HepG2 (cell line): ENCODE measurements around the gene HOXA6. TPM values are rescaled to one million over a fixed set of nuclear protein-coding genes. Genes with fewer than 3 reads are reported as not detected.

ENCODE experiments used
- ATAC-seq: fragments of 200-7000 bp; cut with Tn5 transposase; 3 replicates; pipeline ENCODE4 v1.9.1; 2020; ENCODE audit warnings: mild to moderate bottlenecking, moderate library complexity
- BruUV-seq: library from RNA; stranded (reverse); fragments of 400-500 nt; replicated peaks from 2 replicates; lab custom pipeline; 2021; lab: Mats Ljungman, UMichigan
- CTCF ChIA-PET: fragments of 300-600 bp; formaldehyde crosslinking; extraction: SDS; loops from one replicate; lab custom pipeline; 2021; ENCODE audit warnings: low total read pairs, inconsistent platforms, low intra/inter-chr PET ratio; lab: Yijun Ruan, JAX
- POLR2A ChIA-PET: fragments of 350-600 bp; sonication (Branson Sonifier 250); formaldehyde crosslinking; loops from one replicate; lab custom pipeline; 2020; ENCODE audit warnings: antibody characterized with exemption, inconsistent platforms; lab: Yijun Ruan, JAX
- DNase-seq: peaks from one replicate; pipeline ENCODE4 v3.0.0-alpha.2; 2015; ENCODE audit warnings: low spot score
- FAIRE-seq: peaks from 3 replicates; lab custom pipeline; 2011; peaks lifted over from hg19 to GRCh38; lab: Jason Lieb, UNC
- H2AFZ ChIP-seq: one replicate; pipeline ENCODE4 v1.6.1; 2011; ENCODE audit warnings: low read length, inconsistent platforms
- H3K27ac ChIP-seq: fragments of 300-600 bp; 3 replicates; pipeline ENCODE4 v1.8.0; 2011; ENCODE audit warnings: mixed run types, mild to moderate bottlenecking, mixed read lengths, low read length, inconsistent platforms; ENCODE audit not compliant: insufficient read depth; ENCODE audit errors: extremely low read length
- H3K27me3 ChIP-seq, 2 experiments: fragments of 200-600 bp in 1 of 2; 2 replicates in 1 of 2; 3 replicates in 1 of 2; pipeline versions ENCODE4 v1.6.0 to v1.8.0; 2011; ENCODE audit warnings: low read length in 2 of 2, mild to moderate bottlenecking in 2 of 2, moderate library complexity in 2 of 2, inconsistent platforms in 1 of 2; ENCODE audit not compliant: insufficient read depth in 2 of 2, control insufficient read depth in 1 of 2
- H3K36me3 ChIP-seq, 2 experiments: fragments of 200-600 bp in 1 of 2; replicated peaks in 1 of 2; 2 replicates in 1 of 2; 3 replicates in 1 of 2; pipeline versions ENCODE4 v1.5.1 to v1.8.0; 2011; ENCODE audit warnings: low read length in 2 of 2, inconsistent platforms in 1 of 2; ENCODE audit not compliant: insufficient read depth in 2 of 2, control insufficient read depth in 1 of 2
- H3K4me1 ChIP-seq: 2 replicates; pipeline ENCODE4 v1.5.1; 2012; ENCODE audit warnings: low read length, inconsistent platforms; ENCODE audit not compliant: insufficient read depth
- H3K4me2 ChIP-seq: 2 replicates; pipeline ENCODE4 v1.6.0; 2011; ENCODE audit warnings: low read depth, low read length, inconsistent platforms
- H3K4me3 ChIP-seq, 3 experiments: fragments of 200-600 bp in 1 of 3; sonication (generic), shearing (Covaris generic) in 1 of 3; replicated peaks in 1 of 3; 2 replicates each; pipeline ENCODE4 v1.5.1; 2011 to 2016; ENCODE audit warnings: low read length in 3 of 3, inconsistent platforms in 2 of 3, low read depth in 2 of 3, mild to moderate bottlenecking in 2 of 3, control low read depth in 1 of 3, mixed read lengths in 1 of 3; ENCODE audit not compliant: insufficient read depth in 1 of 3
- H3K79me2 ChIP-seq: one replicate; pipeline ENCODE4 v1.6.1; 2011; ENCODE audit warnings: low read length, inconsistent platforms; ENCODE audit not compliant: insufficient read depth
- H3K9ac ChIP-seq: 2 replicates; pipeline ENCODE4 v1.6.0; 2011; ENCODE audit warnings: mild to moderate bottlenecking, low read depth, low read length, inconsistent platforms; ENCODE audit not compliant: insufficient read depth
- H3K9me3 ChIP-seq: 2 replicates; pipeline ENCODE4 v1.5.1; 2012; ENCODE audit warnings: mild to moderate bottlenecking, low read length
- H4K20me1 ChIP-seq: 2 replicates; pipeline ENCODE4 v1.6.0; 2011; ENCODE audit warnings: inconsistent platforms, mild to moderate bottlenecking, low read length, moderate library complexity; ENCODE audit not compliant: insufficient read depth
- ARNT2 ChIP-seq: sonication (generic); formaldehyde crosslinking; IDR thresholded peaks from 2 replicates; pipeline ENCODE4 v1.8.0; 2022; ENCODE audit warnings: mild to moderate bottlenecking, low read depth, missing genetic modification reagents, moderate library complexity
- HNRNPUL1 ChIP-seq: fragments of 200-400 bp; formaldehyde crosslinking; IDR thresholded peaks from 2 replicates; pipeline ENCODE4 v1.6.1; 2017; ENCODE audit warnings: low read depth, mild to moderate bottlenecking, low read length, moderate library complexity
- NCOA1 ChIP-seq: sonication (generic); formaldehyde crosslinking; IDR thresholded peaks from 2 replicates; pipeline ENCODE4 v1.9.0; 2021; ENCODE audit warnings: missing genetic modification reagents
- NFE2 ChIP-seq: sonication (generic); formaldehyde crosslinking; IDR thresholded peaks from 2 replicates; pipeline ENCODE4 v1.4.0; 2020; ENCODE audit warnings: missing genetic modification reagents
- REPIN1 ChIP-seq: sonication (generic); formaldehyde crosslinking; IDR thresholded peaks from 2 replicates; pipeline ENCODE4 v1.8.0; 2022; ENCODE audit warnings: missing genetic modification reagents, low read depth, mild to moderate bottlenecking, borderline replicate concordance
- REXO4 ChIP-seq: sonication (generic); formaldehyde crosslinking; IDR thresholded peaks from 2 replicates; pipeline ENCODE4 v1.8.0; 2022; ENCODE audit warnings: missing genetic modification reagents, mild to moderate bottlenecking, borderline replicate concordance
- RFX5 ChIP-seq: IDR thresholded peaks from 2 replicates; pipeline ENCODE4 v1.6.1; 2011; ENCODE audit warnings: low read depth, low read length, improper control_type of control experiment
- SMARCC2 ChIP-seq: fragments of 450-650 bp; IDR thresholded peaks from 2 replicates; pipeline ENCODE4 v1.6.1; 2017; ENCODE audit warnings: antibody characterized with exemption, mild to moderate bottlenecking
- SRF ChIP-seq: IDR thresholded peaks from 2 replicates; pipeline ENCODE4 v1.6.1; 2011; ENCODE audit warnings: mild to moderate bottlenecking, low read depth, low read length, moderate library complexity
- ZNF296 ChIP-seq: sonication (generic); formaldehyde crosslinking; conservative IDR thresholded peaks from 2 replicates; pipeline ENCODE4 v1.5.0; 2020; ENCODE audit warnings: mild to moderate bottlenecking, missing genetic modification reagents
- ZNF530 ChIP-seq: sonication (generic); formaldehyde crosslinking; IDR thresholded peaks from 2 replicates; pipeline ENCODE4 v1.5.0; 2020; ENCODE audit warnings: low read depth, mild to moderate bottlenecking, missing genetic modification reagents
- ZNF543 ChIP-seq: sonication (generic); formaldehyde crosslinking; IDR thresholded peaks from 2 replicates; pipeline ENCODE4 v1.4.0; 2020; ENCODE audit warnings: mild to moderate bottlenecking, missing genetic modification reagents
- WGBS: methylation state at CpG from one replicate; pipeline ENCODE4 v1.1.6; 2017; ENCODE audit warnings: low lambda C conversion rate; 5-methylcytosine and 5-hydroxymethylcytosine counted together
- in situ Hi-C: cut with HindIII; loops from 2 replicates; pipeline ENCODE4 v1.10.0; 2017; ENCODE audit warnings: low pct_unique_long_range_greater_than_20kb; ENCODE audit not compliant: extremely low pct_ligation_motif_present
- intact Hi-C: fragments of 100-400 bp; cut with micrococcal nuclease; formaldehyde crosslinking; loops from one replicate; pipeline ENCODE4 v1.10.0; 2022; ENCODE audit not compliant: unreplicated experiment
- polyA plus RNA-seq, 8 experiments: library from polyadenylated mRNA; depleted of rRNA in 3 of 8; stranded (reverse) in 7 of 8; unstranded in 1 of 8; fragments of >200 nt; fragmentation: Illumina TruSeq in 4 of 8; extraction: Trizol in 4 of 8; gene quantifications; 2 replicates each; pipeline versions ENCODE4 v1.2.1 to v1.2.3, GENCODE V29; 2011 to 2016; ENCODE audit warnings: low read depth in 4 of 8, missing spikeins in 1 of 8, mixed read lengths in 1 of 8; ENCODE audit not compliant: insufficient read depth in 1 of 8
- total RNA-seq, 5 experiments: library from RNA; depleted of rRNA; stranded (reverse); fragments of >200 nt; fragmentation: Illumina TruSeq; extraction: Trizol; gene quantifications; 2 replicates each; pipeline ENCODE4 v1.2.3, GENCODE V29; 2016; ENCODE audit warnings: low read depth in 1 of 5
- TF ChIP-seq, protein P1 (sequence below): sonication (generic); formaldehyde crosslinking; IDR thresholded peaks from 2 replicates; pipeline ENCODE4 v1.4.0; 2020; ENCODE audit warnings: mild to moderate bottlenecking, missing genetic modification reagents, borderline replicate concordance
- TF ChIP-seq, protein P2 (sequence below): sonication (generic); formaldehyde crosslinking; IDR thresholded peaks from 2 replicates; pipeline ENCODE4 v1.8.1; 2022; ENCODE audit warnings: mild to moderate bottlenecking, missing genetic modification reagents

The HOXA6 gene
- total and polyA plus RNA-seq, 2 of the 13 experiments (the other 11 are each of a cell fraction or from before 2014, with no cell fraction given) = 1.3 to 1.5 TPM

DNA sequence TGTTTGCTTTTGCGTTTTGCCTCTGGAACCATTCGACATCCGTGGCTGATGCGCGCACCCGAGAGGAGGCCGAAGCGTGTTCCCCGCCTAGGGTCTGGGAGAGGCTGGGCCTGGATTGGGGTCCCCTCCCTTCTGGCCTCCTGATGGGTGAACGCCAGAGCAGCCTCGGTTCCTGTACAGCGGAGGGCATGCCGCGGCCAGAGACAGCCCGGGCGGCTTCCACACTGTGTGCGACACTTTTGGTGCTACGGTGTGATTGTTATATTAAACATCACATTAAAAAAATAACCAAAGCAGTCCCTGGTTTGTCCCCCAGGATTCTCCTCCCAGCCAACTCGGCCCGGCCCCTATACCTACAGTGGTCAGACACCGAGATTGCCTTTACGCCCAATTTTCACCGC, 12.6 kb upstream of the HOXA6 start (continued):
- TF ChIP-seq, protein P1, sequence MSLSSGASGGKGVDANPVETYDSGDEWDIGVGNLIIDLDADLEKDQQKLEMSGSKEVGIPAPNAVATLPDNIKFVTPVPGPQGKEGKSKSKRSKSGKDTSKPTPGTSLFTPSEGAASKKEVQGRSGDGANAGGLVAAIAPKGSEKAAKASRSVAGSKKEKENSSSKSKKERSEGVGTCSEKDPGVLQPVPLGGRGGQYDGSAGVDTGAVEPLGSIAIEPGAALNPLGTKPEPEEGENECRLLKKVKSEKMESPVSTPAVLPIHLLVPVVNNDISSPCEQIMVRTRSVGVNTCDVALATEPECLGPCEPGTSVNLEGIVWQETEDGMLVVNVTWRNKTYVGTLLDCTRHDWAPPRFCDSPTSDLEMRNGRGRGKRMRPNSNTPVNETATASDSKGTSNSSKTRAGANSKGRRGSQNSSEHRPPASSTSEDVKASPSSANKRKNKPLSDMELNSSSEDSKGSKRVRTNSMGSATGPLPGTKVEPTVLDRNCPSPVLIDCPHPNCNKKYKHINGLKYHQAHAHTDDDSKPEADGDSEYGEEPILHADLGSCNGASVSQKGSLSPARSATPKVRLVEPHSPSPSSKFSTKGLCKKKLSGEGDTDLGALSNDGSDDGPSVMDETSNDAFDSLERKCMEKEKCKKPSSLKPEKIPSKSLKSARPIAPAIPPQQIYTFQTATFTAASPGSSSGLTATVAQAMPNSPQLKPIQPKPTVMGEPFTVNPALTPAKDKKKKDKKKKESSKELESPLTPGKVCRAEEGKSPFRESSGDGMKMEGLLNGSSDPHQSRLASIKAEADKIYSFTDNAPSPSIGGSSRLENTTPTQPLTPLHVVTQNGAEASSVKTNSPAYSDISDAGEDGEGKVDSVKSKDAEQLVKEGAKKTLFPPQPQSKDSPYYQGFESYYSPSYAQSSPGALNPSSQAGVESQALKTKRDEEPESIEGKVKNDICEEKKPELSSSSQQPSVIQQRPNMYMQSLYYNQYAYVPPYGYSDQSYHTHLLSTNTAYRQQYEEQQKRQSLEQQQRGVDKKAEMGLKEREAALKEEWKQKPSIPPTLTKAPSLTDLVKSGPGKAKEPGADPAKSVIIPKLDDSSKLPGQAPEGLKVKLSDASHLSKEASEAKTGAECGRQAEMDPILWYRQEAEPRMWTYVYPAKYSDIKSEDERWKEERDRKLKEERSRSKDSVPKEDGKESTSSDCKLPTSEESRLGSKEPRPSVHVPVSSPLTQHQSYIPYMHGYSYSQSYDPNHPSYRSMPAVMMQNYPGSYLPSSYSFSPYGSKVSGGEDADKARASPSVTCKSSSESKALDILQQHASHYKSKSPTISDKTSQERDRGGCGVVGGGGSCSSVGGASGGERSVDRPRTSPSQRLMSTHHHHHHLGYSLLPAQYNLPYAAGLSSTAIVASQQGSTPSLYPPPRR (CRISPR knock-in tag) = no peak
- TF ChIP-seq REPIN1 (CRISPR knock-in tag) (no peak), ZNF296 (CRISPR knock-in tag) (no peak)

DNA sequence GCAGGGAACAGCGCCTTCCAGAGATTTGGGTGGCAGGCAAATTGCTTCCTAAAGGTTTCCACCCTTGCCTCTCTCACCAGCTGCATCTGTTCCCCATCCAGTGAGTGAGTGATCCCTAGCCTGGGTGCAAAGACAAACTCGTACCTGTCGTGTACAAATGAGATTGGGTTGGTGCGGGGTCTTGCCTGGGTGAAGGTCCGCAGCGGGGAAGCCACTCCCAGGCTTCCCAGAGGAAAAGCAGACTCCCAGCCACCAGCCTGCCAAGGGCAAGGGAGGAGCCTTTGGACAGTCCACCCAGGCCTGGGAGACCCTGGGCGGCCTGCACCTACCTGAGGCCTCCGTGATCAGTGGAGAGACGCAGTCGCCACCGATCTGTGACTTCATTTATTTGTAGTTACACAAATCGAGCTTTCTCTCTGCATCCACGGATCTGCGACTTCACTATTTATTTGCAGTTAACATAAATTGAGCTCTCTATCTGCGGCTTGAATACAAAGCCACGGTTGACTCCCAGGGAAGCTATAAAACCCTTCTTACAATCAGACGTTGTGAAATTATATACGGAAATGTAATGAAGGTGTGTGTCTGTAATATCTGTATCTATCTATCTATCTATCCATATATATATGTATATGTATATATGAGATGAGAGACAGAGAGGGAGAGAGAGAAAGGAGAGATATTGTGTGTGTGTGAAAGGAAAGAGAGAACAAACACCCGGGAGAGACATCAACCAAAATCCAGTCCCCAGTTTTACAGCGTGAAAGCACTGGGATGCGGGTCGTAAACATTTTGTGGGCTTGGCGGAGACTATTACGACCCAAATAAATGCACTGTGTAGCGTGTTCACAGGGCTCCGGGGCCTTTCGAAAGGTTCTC, 11.9 kb upstream of the HOXA6 start:
- WGBS = 77% methylated on average over 26 of the region's 27 CpGs
- Histone ChIP-seq H3K4me2 (no peak overlapping the region), H3K27ac (no peak overlapping the region), H3K4me3 (no peak overlapping the region), H3K79me2 (no peaks in the 10 kb centered on the region), H4K20me1 (no peaks in the 10 kb centered on the region), H3K9ac (no peak overlapping the region), H3K27me3 (peaks cover 6 to 44% of the 10 kb centered on the region in 2 experiments), H3K9me3 (no peaks in the 10 kb centered on the region), H3K36me3 (no peaks in the 10 kb centered on the region), H3K4me1 (peaks cover 19% of the 10 kb centered on the region), H2AFZ (no peak overlapping the region)
- POLR2A ChIA-PET = no interaction called here
- FAIRE-seq = no peak
- DNase-seq = no peak
- no peak for ATAC-seq
- intact Hi-C loops = loop anchor here (5.0 kb wide), 1 partner anchor 477 kb away; no protein-coding TSS in a partner anchor
- CTCF ChIA-PET = interaction anchor here (1.7 kb wide), 2 partner anchors 306 to 782 kb away, joined by 8 read pairs; no protein-coding TSS in a partner anchor
- no TSS peak for BruUV-seq
- in situ Hi-C loops = loop anchor here (5.0 to 25.0 kb wide), 2 partner anchors 792 to 1072 kb away; no protein-coding TSS in a partner anchor
- TF ChIP-seq, protein P2, sequence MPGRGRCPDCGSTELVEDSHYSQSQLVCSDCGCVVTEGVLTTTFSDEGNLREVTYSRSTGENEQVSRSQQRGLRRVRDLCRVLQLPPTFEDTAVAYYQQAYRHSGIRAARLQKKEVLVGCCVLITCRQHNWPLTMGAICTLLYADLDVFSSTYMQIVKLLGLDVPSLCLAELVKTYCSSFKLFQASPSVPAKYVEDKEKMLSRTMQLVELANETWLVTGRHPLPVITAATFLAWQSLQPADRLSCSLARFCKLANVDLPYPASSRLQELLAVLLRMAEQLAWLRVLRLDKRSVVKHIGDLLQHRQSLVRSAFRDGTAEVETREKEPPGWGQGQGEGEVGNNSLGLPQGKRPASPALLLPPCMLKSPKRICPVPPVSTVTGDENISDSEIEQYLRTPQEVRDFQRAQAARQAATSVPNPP (CRISPR knock-in tag) = no peak
- TF ChIP-seq REXO4 (CRISPR knock-in tag) = no peak
- no peak for TF ChIP-seq SMARCC2
- TF ChIP-seq ARNT2 = no peak
- no peak for TF ChIP-seq NFE2 (CRISPR knock-in tag)
- TF ChIP-seq RFX5 = no peak
- no peak for TF ChIP-seq ZNF543 (CRISPR knock-in tag)
- TF ChIP-seq ZNF530 = no peak
- no peak for TF ChIP-seq SRF
- no peak for TF ChIP-seq HNRNPUL1
- TF ChIP-seq NCOA1 (CRISPR knock-in tag) = no peak
